Measurements from ENCODE around the gene MCM10.
"Not testable (repeated sequence)": the region's sequence is repeated elsewhere in the genome, so short reads cannot be mapped to it uniquely, and the experiment has no call there.

Gene MCM10

DNA sequence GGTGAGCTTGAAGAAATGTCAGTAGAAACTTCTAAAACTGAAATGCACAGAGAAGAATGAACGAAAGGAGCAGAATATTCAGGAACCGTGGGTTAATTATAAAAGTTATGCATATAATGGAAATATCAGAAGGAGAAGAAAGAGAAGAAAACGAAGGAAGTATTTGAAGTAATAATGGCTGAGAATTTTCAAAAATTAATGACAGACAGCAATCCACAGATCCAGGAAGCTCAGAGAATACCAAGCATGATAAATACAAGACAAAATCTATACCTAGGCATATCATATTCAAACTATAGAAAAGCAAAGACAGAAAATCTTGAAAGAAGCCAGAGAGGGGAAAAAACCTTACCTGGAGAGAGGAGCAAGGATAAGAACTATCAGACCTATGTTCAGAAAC is 16.5 kb upstream of the MCM10 start:
- DNase-seq: no peak
- no peak for TF ChIP-seq POLR2A (IDR thresholded peaks at IDR 0.05; ENCODE audit: low read length)
- no peak for TF ChIP-seq GATA1 (IDR thresholded peaks at IDR 0.05; ENCODE audit: low read depth, low read length)

DNA sequence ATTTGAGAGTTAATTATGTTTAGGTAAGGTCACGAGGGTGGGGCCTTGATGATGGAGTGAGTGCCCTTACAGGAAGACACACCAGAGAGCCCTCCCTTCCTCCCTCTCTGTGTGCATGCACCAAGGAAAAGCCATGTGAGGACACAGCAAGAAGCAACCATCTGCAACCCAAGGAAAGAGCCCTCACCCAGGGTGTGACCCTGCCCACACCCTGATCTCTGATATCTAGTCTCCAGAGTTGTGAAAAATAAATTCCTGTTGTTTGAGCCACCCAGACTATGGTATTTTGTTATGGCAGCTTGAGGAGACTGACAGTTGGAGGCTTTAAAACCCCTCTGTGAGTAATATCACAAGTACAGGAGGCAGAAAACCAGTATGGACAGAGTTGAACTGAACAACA is 15.0 kb upstream of the MCM10 start:
- TF ChIP-seq POLR2A (IDR thresholded peaks at IDR 0.05; ENCODE audit: low read length) (peak; percentile 35), GATA1 (IDR thresholded peaks at IDR 0.05; ENCODE audit: low read depth, low read length) (no peak)
- DNase-seq: peak; percentile 85 to 89

GRCh38 chr10:13147161-13147560 is 14.2 kb upstream of the MCM10 start:
- DNase-seq: no peak
- TF ChIP-seq GATA1 (IDR thresholded peaks at IDR 0.05; ENCODE audit: low read depth, low read length) (no peak), POLR2A (IDR thresholded peaks at IDR 0.05; ENCODE audit: low read length) (no peak)

- DNase-seq: no peak
- TF ChIP-seq GATA1 (IDR thresholded peaks at IDR 0.05; ENCODE audit: low read depth, low read length) (no peak), POLR2A (IDR thresholded peaks at IDR 0.05; ENCODE audit: low read length) (no peak)
Observed at GRCh38 chr10:13152296-13152695, 9.1 kb upstream of the MCM10 start.

DNA sequence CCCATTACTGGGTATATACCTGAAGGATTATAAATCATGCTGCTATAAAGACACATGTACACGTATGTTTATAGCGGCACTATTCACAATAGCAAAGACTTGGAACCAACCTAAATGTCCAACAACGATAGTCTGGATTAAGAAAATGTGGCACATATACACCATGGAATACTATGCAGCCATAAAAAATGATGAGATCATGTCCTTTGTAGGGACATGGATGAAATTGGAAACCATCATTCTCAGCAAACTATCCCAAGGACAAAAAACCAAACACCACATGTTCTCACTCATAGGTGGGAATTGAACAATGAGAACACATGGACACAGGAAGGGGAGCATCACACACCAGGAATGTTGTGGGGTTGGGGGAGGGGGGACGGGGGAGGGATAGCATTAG is 5.5 kb upstream of the MCM10 start:
- not testable (repeated sequence) for DNase-seq

DNA sequence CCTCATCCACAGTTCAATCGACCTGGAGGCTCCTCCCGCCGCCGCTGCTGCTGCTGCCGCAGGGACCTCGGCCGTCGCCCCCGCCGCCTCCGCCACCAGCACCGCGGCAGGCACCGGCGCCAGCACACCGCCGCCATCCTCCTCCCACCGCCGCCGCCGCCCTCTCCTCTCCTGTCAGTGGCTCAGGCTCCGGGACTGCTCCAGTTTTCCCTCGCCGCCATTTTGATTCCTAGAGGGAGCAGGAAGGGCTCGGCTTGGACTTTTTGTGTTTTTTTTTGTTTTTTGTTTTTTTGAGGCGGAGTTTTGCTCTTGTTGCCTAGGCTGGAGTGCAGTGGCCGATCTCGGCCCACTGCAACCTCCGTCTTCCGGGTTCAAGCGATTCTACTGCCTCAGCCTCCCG is 3.0 kb upstream of the MCM10 start:
- no peak for TF ChIP-seq POLR2A (IDR thresholded peaks at IDR 0.05; ENCODE audit: low read length)
- no peak for TF ChIP-seq GATA1 (IDR thresholded peaks at IDR 0.05; ENCODE audit: low read depth, low read length)
- DNase-seq: peak; percentile 20 to 25

- DNase-seq: no peak
- no peak for TF ChIP-seq POLR2A (IDR thresholded peaks at IDR 0.05; ENCODE audit: low read length)
Observed at GRCh38 chr10:13161857-13162271, 506 bp downstream of the MCM10 start.

GRCh38 chr10:13163859-13164258 is 2.5 kb downstream of the MCM10 start:
- no peak for DNase-seq
- no peak for TF ChIP-seq POLR2A (IDR thresholded peaks at IDR 0.05; ENCODE audit: low read length)
- no peak for TF ChIP-seq GATA1 (IDR thresholded peaks at IDR 0.05; ENCODE audit: low read depth, low read length)

DNA sequence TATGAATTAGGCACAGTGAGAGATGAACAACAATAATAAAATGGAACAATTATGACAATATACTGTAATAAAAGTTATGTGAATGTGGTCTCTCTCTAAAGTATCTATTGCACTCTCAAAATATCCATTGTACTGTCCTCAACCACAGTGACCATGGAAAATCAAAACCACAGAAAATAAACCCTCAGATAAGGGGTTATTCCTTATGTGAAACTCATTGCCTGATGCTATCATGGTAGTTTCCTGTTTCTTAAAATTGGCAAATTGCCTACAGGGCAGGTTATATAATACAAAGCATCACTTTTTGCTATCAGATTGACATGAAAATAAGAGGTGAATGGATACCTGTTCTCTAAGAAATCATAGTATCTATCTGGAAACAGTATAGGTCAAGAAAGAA is 3.8 kb downstream of the MCM10 start:
- DNase-seq: no peak
- TF ChIP-seq GATA1 (IDR thresholded peaks at IDR 0.05; ENCODE audit: low read depth, low read length): no peak
- no peak for TF ChIP-seq POLR2A (IDR thresholded peaks at IDR 0.05; ENCODE audit: low read length)

DNA sequence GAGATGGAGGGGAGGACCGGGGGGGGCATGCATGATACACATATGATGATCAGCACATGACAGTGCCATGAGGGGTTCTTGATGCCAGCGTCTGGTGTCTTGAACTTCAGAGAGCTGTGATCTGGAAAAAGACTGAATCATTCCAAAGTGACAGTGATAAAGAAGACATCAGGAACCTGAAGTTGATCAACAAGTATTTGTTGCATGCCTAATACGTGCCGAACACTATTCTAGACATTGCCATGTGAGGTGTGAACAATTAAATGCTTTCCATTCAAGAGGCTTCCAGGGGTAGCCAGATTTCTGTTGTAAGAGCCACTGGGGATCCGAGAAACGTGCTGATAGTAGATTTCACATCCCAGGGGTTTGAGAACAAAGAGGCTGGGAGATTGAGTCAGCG is 6.2 kb downstream of the MCM10 start:
- TF ChIP-seq POLR2A (IDR thresholded peaks at IDR 0.05; ENCODE audit: low read length) (no peak), GATA1 (IDR thresholded peaks at IDR 0.05; ENCODE audit: low read depth, low read length) (no peak)
- DNase-seq: no peak

DNA sequence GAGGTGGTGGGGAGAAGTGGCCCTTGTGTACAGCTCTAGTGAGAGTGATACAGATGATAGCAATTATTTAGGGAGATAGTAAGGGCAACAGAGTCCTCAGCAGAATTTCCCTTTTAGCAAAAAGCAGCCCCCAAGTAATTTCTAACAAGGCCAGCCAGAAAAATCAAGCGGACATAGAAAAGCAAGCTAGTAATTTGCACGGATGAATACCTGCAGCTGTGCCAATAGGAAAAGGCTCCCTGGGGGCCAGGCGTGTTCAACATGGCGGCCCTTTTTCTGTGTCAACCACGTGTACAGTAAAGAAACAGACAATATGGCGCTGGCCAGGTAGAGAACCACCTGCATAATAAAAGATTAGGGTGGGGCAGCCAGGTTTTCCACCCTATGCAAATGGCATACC is 7.4 kb downstream of the MCM10 start:
- no peak for DNase-seq
- no peak for TF ChIP-seq POLR2A (IDR thresholded peaks at IDR 0.05; ENCODE audit: low read length)
- TF ChIP-seq GATA1 (IDR thresholded peaks at IDR 0.05; ENCODE audit: low read depth, low read length): no peak

GRCh38 chr10:13173616-13174015 is 12.3 kb downstream of the MCM10 start:
- DNase-seq: no peak
- TF ChIP-seq GATA1 (IDR thresholded peaks at IDR 0.05; ENCODE audit: low read depth, low read length) (no peak), POLR2A (IDR thresholded peaks at IDR 0.05; ENCODE audit: low read length) (no peak)

- DNase-seq: no peak
- TF ChIP-seq POLR2A (IDR thresholded peaks at IDR 0.05; ENCODE audit: low read length) (no peak), GATA1 (IDR thresholded peaks at IDR 0.05; ENCODE audit: low read depth, low read length) (no peak)
Observed at GRCh38 chr10:13180788-13181187, 19.4 kb downstream of the MCM10 start.

DNA sequence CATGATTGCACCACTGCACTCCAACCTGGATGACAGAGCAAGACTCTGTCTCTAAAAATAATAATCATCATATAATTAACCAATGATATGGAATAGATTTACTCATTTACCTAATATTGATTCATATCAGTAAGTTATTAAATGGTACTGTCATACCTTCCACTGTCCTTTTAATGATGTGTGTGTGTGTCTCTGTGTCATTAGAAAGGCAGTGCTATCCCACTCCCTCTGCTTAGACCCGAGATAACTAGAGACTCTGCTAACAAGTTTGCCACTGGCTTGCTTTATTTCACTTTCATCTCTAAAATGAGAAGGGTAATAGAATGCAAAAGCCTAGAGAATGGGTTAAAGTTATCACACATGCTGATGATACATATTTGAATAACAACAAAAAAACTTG is 21.1 kb downstream of the MCM10 start:
- TF ChIP-seq POLR2A (IDR thresholded peaks at IDR 0.05; ENCODE audit: low read length) (no peak), GATA1 (IDR thresholded peaks at IDR 0.05; ENCODE audit: low read depth, low read length) (no peak)
- DNase-seq: no peak

DNA sequence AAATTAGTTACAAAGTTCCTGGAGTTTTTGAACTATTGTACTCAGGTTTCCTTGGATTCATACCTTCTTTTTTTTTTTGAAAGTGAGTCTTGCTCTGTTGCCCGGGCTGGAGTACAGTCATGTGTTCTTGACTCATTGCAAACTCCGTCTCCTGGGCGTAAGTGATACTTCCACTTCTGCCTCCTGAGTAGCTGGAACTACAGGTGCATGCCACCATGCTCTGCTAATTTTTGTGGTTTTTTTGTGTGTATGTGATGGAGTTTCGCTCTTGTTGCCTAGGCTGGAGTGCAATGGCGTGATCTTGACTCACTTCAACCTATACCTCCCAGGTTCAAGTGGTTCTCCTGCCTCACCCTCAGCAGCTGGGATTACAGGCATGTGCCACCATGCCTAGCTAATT is 22.3 kb downstream of the MCM10 start:
- TF ChIP-seq GATA1 (IDR thresholded peaks at IDR 0.05; ENCODE audit: low read depth, low read length): no peak
- TF ChIP-seq POLR2A (IDR thresholded peaks at IDR 0.05; ENCODE audit: low read length): no peak
- no peak for DNase-seq

GRCh38 chr10:13184276-13184675 is 22.9 kb downstream of the MCM10 start:
- DNase-seq: no peak
- TF ChIP-seq POLR2A (IDR thresholded peaks at IDR 0.05; ENCODE audit: low read length) (no peak), GATA1 (IDR thresholded peaks at IDR 0.05; ENCODE audit: low read depth, low read length) (no peak)
